SK-N-SH treated with all-trans-retinoic acid at 6 μM for 48 hours (cell line): ENCODE data around the gene DDI1.

Experiments used
- ATAC-seq: fragments of 200-7000 bp; cut with Tn5 transposase; 3 replicates; pipeline ENCODE4 v1.9.1; 2020; ENCODE audit warnings: mild to moderate bottlenecking, moderate library complexity
- ARNTL ChIP-seq: fragments of 450-650 bp; formaldehyde crosslinking; IDR thresholded peaks from 2 replicates; pipeline ENCODE4 v1.5.0; 2020; ENCODE audit warnings: low read depth, mild to moderate bottlenecking, moderate library complexity, borderline replicate concordance
- BACH2 ChIP-seq: fragments of 250-450 bp; sonication (Bioruptor Pico); IDR thresholded peaks from 2 replicates; pipeline ENCODE4 v1.9.0; 2021; ENCODE audit warnings: mild to moderate bottlenecking, borderline replicate concordance
- CSDC2 ChIP-seq: fragments of 250-450 bp; sonication (Bioruptor Pico); IDR thresholded peaks from 2 replicates; pipeline ENCODE4 v1.5.0; 2020; ENCODE audit warnings: mild to moderate bottlenecking, moderate library complexity
- GLIS3 ChIP-seq: fragments of 250-450 bp; sonication (Bioruptor Pico); IDR thresholded peaks from 2 replicates; pipeline ENCODE4 v1.5.0; 2020; ENCODE audit warnings: mild to moderate bottlenecking, moderate library complexity
- ISL1 ChIP-seq: fragments of 250-450 bp; sonication (Bioruptor Pico); IDR thresholded peaks from 2 replicates; pipeline ENCODE4 v2.1.2; 2022; ENCODE audit warnings: mild to moderate bottlenecking, moderate library complexity
- PPARA ChIP-seq: fragments of 250-450 bp; sonication (Bioruptor Pico); IDR thresholded peaks from 2 replicates; pipeline ENCODE4 v1.5.0; 2020; ENCODE audit warnings: mild to moderate bottlenecking, borderline replicate concordance
- RARB ChIP-seq: fragments of 250-450 bp; sonication (Bioruptor Pico); IDR thresholded peaks from 2 replicates; pipeline ENCODE4 v1.8.0; 2021; ENCODE audit warnings: mild to moderate bottlenecking, moderate library complexity
- TCF4 ChIP-seq: fragments of 250-450 bp; sonication (Bioruptor Pico); IDR thresholded peaks from 2 replicates; pipeline ENCODE4 v1.8.0; 2021; ENCODE audit warnings: mild to moderate bottlenecking, moderate library complexity, borderline replicate concordance
- TOX ChIP-seq: fragments of 250-450 bp; sonication (Bioruptor Pico); IDR thresholded peaks from 2 replicates; pipeline ENCODE4 v1.8.0; 2021; ENCODE audit warnings: mild to moderate bottlenecking, moderate library complexity, borderline replicate concordance
- ZC3H10 ChIP-seq: fragments of 250-450 bp; sonication (Bioruptor Pico); IDR thresholded peaks from 2 replicates; pipeline ENCODE4 v1.5.1; 2021; ENCODE audit warnings: mild to moderate bottlenecking, moderate library complexity
- ZFP3 ChIP-seq: fragments of 250-450 bp; sonication (Bioruptor Pico); IDR thresholded peaks from 2 replicates; pipeline ENCODE4 v1.5.0; 2020; ENCODE audit warnings: mild to moderate bottlenecking, moderate library complexity
- ZFP30 ChIP-seq: fragments of 450-650 bp; formaldehyde crosslinking; IDR thresholded peaks from 2 replicates; pipeline ENCODE4 v1.5.0; 2022; ENCODE audit warnings: mild to moderate bottlenecking, moderate library complexity
- ZNF565 ChIP-seq: fragments of 450-650 bp; formaldehyde crosslinking; conservative IDR thresholded peaks from 2 replicates; pipeline ENCODE4 v1.5.0; 2020; ENCODE audit warnings: low read depth, mild to moderate bottlenecking, moderate library complexity
- ZNF70 ChIP-seq: fragments of 450-650 bp; formaldehyde crosslinking; IDR thresholded peaks from 2 replicates; pipeline ENCODE4 v1.5.0; 2020; ENCODE audit warnings: mild to moderate bottlenecking, moderate library complexity
- ZNF8 ChIP-seq: fragments of 450-650 bp; formaldehyde crosslinking; IDR thresholded peaks from 2 replicates; pipeline ENCODE4 v1.5.0; 2020; ENCODE audit warnings: mild to moderate bottlenecking, moderate library complexity
- TF ChIP-seq, protein P1 (sequence below): fragments of 250-450 bp; sonication (Bioruptor Pico); IDR thresholded peaks from 2 replicates; pipeline ENCODE4 v1.8.0; 2021; ENCODE audit warnings: low read depth, mild to moderate bottlenecking, moderate library complexity, borderline replicate concordance
- TF ChIP-seq, protein P2 (sequence below): fragments of 250-450 bp; sonication (Bioruptor Pico); IDR thresholded peaks from 2 replicates; pipeline ENCODE4 v1.5.1; 2020; ENCODE audit warnings: low read depth, mild to moderate bottlenecking, moderate library complexity
- TF ChIP-seq, protein P3 (sequence below): fragments of 250-450 bp; sonication (Bioruptor Pico); IDR thresholded peaks from 2 replicates; pipeline ENCODE4 v1.5.1; 2021; ENCODE audit warnings: mild to moderate bottlenecking, moderate library complexity
- TF ChIP-seq, protein P4 (sequence below): fragments of 250-450 bp; sonication (Bioruptor Pico); IDR thresholded peaks from 2 replicates; pipeline ENCODE4 v1.5.0; 2020; ENCODE audit warnings: mild to moderate bottlenecking, moderate library complexity

Gene DDI1

DNA sequence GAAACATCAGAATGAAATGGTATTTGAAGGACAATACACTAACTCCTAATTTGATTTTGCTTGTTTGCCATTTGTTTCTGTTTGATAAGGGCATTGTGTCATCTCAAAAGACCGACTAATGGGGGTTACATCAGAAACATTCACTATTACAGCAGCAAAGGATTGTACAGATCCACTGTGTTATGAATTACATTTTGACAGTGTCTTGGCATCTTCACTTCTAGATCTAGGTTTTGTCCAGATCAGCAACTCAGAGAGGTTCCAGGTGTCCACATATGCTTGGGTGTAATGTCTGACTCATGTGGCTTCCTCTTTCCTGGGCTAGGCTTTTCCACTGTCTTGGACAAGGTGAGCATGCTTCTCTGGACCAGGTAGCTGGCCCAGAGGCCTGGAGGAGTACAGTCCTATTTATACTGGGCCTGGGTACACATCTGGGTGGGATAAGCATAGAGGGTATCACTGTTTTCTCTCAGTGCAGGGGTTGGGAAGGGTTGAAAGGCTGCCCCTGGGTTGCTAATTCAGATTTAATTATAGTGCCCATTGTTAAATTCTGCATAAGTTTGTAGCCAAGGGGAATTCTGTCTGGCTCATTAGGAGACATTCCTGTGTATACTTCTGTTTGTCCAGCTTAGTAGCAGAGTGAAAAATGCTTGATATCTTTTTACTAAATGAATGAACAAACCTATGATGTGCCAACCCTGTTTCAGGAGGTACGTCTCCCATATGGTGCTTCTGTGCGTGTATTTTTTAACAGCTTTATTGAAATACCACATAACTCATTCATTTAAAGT, 23.8 kb downstream of the DDI1 start (continued):
- TF ChIP-seq RARB (CRISPR knock-in tag) (no peak), ZFP3 (CRISPR knock-in tag) (no peak), ZFP30 (0 out of 2 replicates have a peak, but pooled peaks have one; percentile 9), ZC3H10 (CRISPR knock-in tag) (no peak), BACH2 (CRISPR knock-in tag) (no peak), ISL1 (CRISPR knock-in tag) (peak; percentile 94), ZNF70 (CRISPR knock-in tag) (no peak), ZNF8 (CRISPR knock-in tag) (no peak), ZNF565 (CRISPR knock-in tag) (no peak), ARNTL (CRISPR knock-in tag) (no peak), TCF4 (CRISPR knock-in tag) (peak; percentile 51; the same call in 1 of the 2 replicates), TOX (CRISPR knock-in tag) (no peak)
- TF ChIP-seq, protein P1, sequence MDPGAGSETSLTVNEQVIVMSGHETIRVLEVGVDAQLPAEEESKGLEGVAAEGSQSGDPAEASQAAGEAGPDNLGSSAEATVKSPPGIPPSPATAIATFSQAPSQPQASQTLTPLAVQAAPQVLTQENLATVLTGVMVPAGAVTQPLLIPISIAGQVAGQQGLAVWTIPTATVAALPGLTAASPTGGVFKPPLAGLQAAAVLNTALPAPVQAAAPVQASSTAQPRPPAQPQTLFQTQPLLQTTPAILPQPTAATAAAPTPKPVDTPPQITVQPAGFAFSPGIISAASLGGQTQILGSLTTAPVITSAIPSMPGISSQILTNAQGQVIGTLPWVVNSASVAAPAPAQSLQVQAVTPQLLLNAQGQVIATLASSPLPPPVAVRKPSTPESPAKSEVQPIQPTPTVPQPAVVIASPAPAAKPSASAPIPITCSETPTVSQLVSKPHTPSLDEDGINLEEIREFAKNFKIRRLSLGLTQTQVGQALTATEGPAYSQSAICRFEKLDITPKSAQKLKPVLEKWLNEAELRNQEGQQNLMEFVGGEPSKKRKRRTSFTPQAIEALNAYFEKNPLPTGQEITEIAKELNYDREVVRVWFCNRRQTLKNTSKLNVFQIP (CRISPR knock-in tag) = no peak
- TF ChIP-seq, protein P2, sequence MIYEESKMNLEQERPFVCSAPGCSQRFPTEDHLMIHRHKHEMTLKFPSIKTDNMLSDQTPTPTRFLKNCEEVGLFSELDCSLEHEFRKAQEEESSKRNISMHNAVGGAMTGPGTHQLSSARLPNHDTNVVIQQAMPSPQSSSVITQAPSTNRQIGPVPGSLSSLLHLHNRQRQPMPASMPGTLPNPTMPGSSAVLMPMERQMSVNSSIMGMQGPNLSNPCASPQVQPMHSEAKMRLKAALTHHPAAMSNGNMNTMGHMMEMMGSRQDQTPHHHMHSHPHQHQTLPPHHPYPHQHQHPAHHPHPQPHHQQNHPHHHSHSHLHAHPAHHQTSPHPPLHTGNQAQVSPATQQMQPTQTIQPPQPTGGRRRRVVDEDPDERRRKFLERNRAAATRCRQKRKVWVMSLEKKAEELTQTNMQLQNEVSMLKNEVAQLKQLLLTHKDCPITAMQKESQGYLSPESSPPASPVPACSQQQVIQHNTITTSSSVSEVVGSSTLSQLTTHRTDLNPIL (CRISPR knock-in tag) = peak; percentile 87

DNA sequence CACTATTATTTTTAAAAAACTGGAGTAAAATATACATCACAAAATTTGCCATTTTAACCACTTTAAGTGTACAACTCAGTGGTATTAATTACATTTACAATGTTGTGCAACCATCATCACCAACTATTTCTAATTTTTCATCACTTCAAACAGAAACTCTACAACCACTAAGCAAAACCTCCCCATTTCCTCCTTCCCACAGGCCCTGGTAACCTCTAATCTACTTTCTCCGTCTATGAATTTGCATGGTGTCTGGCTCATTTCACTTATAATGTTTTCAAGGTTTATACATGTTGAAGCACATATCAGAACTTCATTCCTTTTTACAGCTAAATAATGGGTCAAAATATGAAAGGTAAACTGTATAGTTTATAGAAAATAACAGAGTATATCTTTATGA, 24.4 kb downstream of the DDI1 start:
- no peak for TF ChIP-seq ISL1 (CRISPR knock-in tag)
- TF ChIP-seq ZFP30 = no peak
- TF ChIP-seq CSDC2 (CRISPR knock-in tag) = no peak
- TF ChIP-seq ZFP3 (CRISPR knock-in tag) = no peak
- no peak for TF ChIP-seq RARB (CRISPR knock-in tag)
- TF ChIP-seq BACH2 (CRISPR knock-in tag) = no peak
- TF ChIP-seq TOX (CRISPR knock-in tag) = no peak
- TF ChIP-seq, protein P3, sequence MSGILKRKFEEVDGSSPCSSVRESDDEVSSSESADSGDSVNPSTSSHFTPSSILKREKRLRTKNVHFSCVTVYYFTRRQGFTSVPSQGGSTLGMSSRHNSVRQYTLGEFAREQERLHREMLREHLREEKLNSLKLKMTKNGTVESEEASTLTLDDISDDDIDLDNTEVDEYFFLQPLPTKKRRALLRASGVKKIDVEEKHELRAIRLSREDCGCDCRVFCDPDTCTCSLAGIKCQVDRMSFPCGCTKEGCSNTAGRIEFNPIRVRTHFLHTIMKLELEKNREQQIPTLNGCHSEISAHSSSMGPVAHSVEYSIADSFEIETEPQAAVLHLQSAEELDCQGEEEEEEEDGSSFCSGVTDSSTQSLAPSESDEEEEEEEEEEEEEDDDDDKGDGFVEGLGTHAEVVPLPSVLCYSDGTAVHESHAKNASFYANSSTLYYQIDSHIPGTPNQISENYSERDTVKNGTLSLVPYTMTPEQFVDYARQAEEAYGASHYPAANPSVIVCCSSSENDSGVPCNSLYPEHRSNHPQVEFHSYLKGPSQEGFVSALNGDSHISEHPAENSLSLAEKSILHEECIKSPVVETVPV = no peak
- no peak for TF ChIP-seq ZNF70 (CRISPR knock-in tag)
- TF ChIP-seq ZC3H10 (CRISPR knock-in tag) = no peak
- no peak for TF ChIP-seq PPARA (CRISPR knock-in tag)
- no peak for TF ChIP-seq GLIS3 (CRISPR knock-in tag)
- TF ChIP-seq, protein P4, sequence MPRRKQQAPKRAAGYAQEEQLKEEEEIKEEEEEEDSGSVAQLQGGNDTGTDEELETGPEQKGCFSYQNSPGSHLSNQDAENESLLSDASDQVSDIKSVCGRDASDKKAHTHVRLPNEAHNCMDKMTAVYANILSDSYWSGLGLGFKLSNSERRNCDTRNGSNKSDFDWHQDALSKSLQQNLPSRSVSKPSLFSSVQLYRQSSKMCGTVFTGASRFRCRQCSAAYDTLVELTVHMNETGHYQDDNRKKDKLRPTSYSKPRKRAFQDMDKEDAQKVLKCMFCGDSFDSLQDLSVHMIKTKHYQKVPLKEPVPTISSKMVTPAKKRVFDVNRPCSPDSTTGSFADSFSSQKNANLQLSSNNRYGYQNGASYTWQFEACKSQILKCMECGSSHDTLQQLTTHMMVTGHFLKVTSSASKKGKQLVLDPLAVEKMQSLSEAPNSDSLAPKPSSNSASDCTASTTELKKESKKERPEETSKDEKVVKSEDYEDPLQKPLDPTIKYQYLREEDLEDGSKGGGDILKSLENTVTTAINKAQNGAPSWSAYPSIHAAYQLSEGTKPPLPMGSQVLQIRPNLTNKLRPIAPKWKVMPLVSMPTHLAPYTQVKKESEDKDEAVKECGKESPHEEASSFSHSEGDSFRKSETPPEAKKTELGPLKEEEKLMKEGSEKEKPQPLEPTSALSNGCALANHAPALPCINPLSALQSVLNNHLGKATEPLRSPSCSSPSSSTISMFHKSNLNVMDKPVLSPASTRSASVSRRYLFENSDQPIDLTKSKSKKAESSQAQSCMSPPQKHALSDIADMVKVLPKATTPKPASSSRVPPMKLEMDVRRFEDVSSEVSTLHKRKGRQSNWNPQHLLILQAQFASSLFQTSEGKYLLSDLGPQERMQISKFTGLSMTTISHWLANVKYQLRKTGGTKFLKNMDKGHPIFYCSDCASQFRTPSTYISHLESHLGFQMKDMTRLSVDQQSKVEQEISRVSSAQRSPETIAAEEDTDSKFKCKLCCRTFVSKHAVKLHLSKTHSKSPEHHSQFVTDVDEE (CRISPR knock-in tag) = no peak
- ATAC-seq = no peak

DNA sequence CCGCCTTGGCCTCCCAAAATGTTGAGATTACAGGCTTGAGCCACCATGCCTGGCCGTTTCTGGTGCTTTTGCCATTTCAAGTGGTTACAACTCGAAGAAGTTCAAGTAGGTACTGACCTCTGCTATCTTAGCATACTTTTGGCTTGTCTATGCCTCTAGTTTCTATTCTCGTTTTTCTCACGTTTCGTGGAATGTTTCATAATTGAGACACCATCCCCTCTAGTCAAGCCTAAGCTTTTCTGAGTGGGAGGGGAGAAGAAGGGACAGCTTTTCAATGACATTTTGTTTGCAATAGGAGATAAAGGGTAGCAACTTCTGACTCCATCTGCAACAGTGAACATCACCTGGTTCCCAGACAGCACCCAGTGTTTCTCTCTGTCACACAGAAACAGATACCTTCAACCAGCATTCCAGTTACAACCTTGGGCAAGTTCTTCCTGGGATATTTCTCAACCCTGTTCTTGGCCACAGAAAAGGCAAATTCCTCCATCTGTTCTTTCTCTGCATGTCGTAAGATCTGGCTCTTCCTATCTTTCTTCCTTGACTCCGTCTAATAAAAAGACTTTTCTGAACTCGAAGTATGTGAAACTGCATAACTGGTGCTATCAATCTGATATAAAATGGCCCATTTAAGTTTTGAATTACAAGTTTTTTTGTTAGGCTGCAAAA, 25.5 kb downstream of the DDI1 start:
- no peak for ATAC-seq
- TF ChIP-seq TCF4 (CRISPR knock-in tag) = 0 out of 2 replicates have a peak, but pooled peaks have one; percentile 39
- TF ChIP-seq, protein P4 (CRISPR knock-in tag) = no peak
- peak; percentile 90 for TF ChIP-seq ISL1 (CRISPR knock-in tag)
